HL-60 (cell line): Measurements from ENCODE around the gene MED26.

Source experiments
- DNase-seq, 2 experiments: peaks; one replicate each; pipeline ENCODE4 v3.0.0-alpha.2; 2010 to 2020; ENCODE audit warnings: low read depth in 1 of 2, low spot score in 1 of 2
- H3K27ac ChIP-seq: fragments of 250-450 bp; sonication (Bioruptor Pico); replicated peaks from 2 replicates; pipeline ENCODE4 v1.5.1; 2020; ENCODE audit warnings: mild to moderate bottlenecking, moderate library complexity
- H3K27me3 ChIP-seq: fragments of 250-450 bp; sonication (Bioruptor Pico); 2 replicates; pipeline ENCODE4 v1.5.1; 2021; ENCODE audit warnings: mild to moderate bottlenecking, moderate library complexity; ENCODE audit not compliant: insufficient read depth, poor library complexity, severe bottlenecking
- H3K4me3 ChIP-seq: replicated peaks from 2 replicates; pipeline ENCODE4 v1.5.1; 2011; ENCODE audit warnings: mild to moderate bottlenecking, control low read depth, low read length; ENCODE audit not compliant: insufficient read depth
- CTCF ChIP-seq: IDR thresholded peaks from one replicate; pipeline ENCODE4 v1.5.1; 2011; ENCODE audit warnings: low read length, control low read depth, inconsistent platforms; ENCODE audit not compliant: insufficient read depth
- GABPA ChIP-seq: IDR thresholded peaks from 2 replicates; pipeline ENCODE4 v1.6.1; 2012; ENCODE audit warnings: low read depth
- POLR2AphosphoS5 ChIP-seq: IDR thresholded peaks from 2 replicates; pipeline ENCODE4 v1.6.1; 2012; ENCODE audit warnings: low read depth
- REST ChIP-seq: IDR thresholded peaks from 2 replicates; pipeline ENCODE4 v1.6.1; 2012; ENCODE audit warnings: low read depth; ENCODE audit not compliant: insufficient replicate concordance
- SPI1 ChIP-seq: IDR thresholded peaks from 2 replicates; pipeline ENCODE4 v1.6.1; 2012; ENCODE audit warnings: low read depth, mild to moderate bottlenecking, borderline replicate concordance

The MED26 gene

GRCh38 chr19:16620018-16620417 lies 8.0 kb downstream of the MED26 start:
- no peaks in the 10 kb centered on the region for H3K27me3 ChIP-seq
- H3K27ac ChIP-seq = no peak overlapping the region
- no peak overlapping the region for H3K4me3 ChIP-seq
- DNase-seq = no peak
- TF ChIP-seq GABPA (no peak), SPI1 (no peak), CTCF (no peak), POLR2AphosphoS5 (no peak)

- Histone ChIP-seq H3K27me3 (no peaks in the 10 kb centered on the region), H3K27ac (no peak overlapping the region), H3K4me3 (no peak overlapping the region)
- TF ChIP-seq CTCF = no peak
- TF ChIP-seq SPI1 = no peak
- TF ChIP-seq REST = no peak
- TF ChIP-seq GABPA = no peak
- no peak for TF ChIP-seq POLR2AphosphoS5
- DNase-seq = no peak
Measured at GRCh38 chr19:16619457-16619856, 8.5 kb downstream of the MED26 start.

- no peak overlapping the region for H3K4me3 ChIP-seq
- no peak for TF ChIP-seq GABPA
- H3K27me3 ChIP-seq = no peaks in the 10 kb centered on the region
- H3K27ac ChIP-seq = no peak overlapping the region
- DNase-seq = no peak
Measured at GRCh38 chr19:16618248-16618647, 9.8 kb downstream of the MED26 start.

- H3K27ac ChIP-seq = no peak overlapping the region
- no peaks in the 10 kb centered on the region for H3K27me3 ChIP-seq
- no peak for TF ChIP-seq POLR2AphosphoS5
- TF ChIP-seq REST = no peak
- no peak for TF ChIP-seq GABPA
- TF ChIP-seq SPI1 = no peak
- TF ChIP-seq CTCF = no peak
- DNase-seq = no peak
- no peak overlapping the region for H3K4me3 ChIP-seq
Measured at GRCh38 chr19:16615808-16616207, 12.2 kb downstream of the MED26 start.
